GM15510 (cell line): ENCODE measurements around the gene NIPAL4.

Experiments used
- POLR2A ChIP-seq: IDR thresholded peaks from 3 replicates; pipeline ENCODE4 v1.6.1; 2011; ENCODE audit warnings: borderline replicate concordance; ENCODE audit not compliant: insufficient read length; ENCODE audit errors: extremely low read depth

Gene NIPAL4

GRCh38 chr5:157459715-157460599 is at the start of gene NIPAL4:
Gene NIPAL4, plus strand, starts transcription at chr5:157460213. Its CDS starts 108 bp downstream, at chr5:157460321.
- no peak for TF ChIP-seq POLR2A

GRCh38 chr5:157415838-157416237 is 44.2 kb upstream of the NIPAL4 start:
- no peak for TF ChIP-seq POLR2A

GRCh38 chr5:157431544-157432200 is 28.3 kb upstream of the NIPAL4 start:
- TF ChIP-seq POLR2A: no peak

GRCh38 chr5:157434096-157434495 is 25.9 kb upstream of the NIPAL4 start:
- TF ChIP-seq POLR2A: no peak

- no peak for TF ChIP-seq POLR2A
Measured at GRCh38 chr5:157443041-157443549, 16.9 kb upstream of the NIPAL4 start.

- no peak for TF ChIP-seq POLR2A
Measured at GRCh38 chr5:157444224-157444623, 15.8 kb upstream of the NIPAL4 start.

- TF ChIP-seq POLR2A: no peak
Measured at GRCh38 chr5:157445745-157446411, 14.1 kb upstream of the NIPAL4 start.

- no peak for TF ChIP-seq POLR2A
Measured at GRCh38 chr5:157446412-157446935, 13.5 kb upstream of the NIPAL4 start.

GRCh38 chr5:157447201-157447637 is 12.8 kb upstream of the NIPAL4 start:
- TF ChIP-seq POLR2A: no peak

- no peak for TF ChIP-seq POLR2A
Measured at GRCh38 chr5:157449011-157449723, 10.8 kb upstream of the NIPAL4 start.

- no peak for TF ChIP-seq POLR2A
Measured at GRCh38 chr5:157450024-157450423, 10.0 kb upstream of the NIPAL4 start.

- no peak for TF ChIP-seq POLR2A
Measured at GRCh38 chr5:157451806-157452205, 8.2 kb upstream of the NIPAL4 start.

GRCh38 chr5:157454273-157454672 is 5.7 kb upstream of the NIPAL4 start:
- TF ChIP-seq POLR2A: no peak

GRCh38 chr5:157455057-157455456 is 5.0 kb upstream of the NIPAL4 start:
- TF ChIP-seq POLR2A: no peak

- TF ChIP-seq POLR2A: no peak
Measured at GRCh38 chr5:157456301-157456700, 3.7 kb upstream of the NIPAL4 start.

- no peak for TF ChIP-seq POLR2A
Measured at GRCh38 chr5:157457391-157457790, 2.6 kb upstream of the NIPAL4 start.
